H1 (cell line): Measurements from ENCODE around the gene TNNI2. TPM values are rescaled to one million over a fixed set of nuclear protein-coding genes. Genes with fewer than 3 reads are reported as not detected.

Experiments used
- CREB1 ChIP-seq: IDR thresholded peaks from 2 replicates; pipeline ENCODE4 v1.6.1; 2012; ENCODE audit warnings: inconsistent platforms
- CTCF ChIP-seq, 3 experiments: IDR thresholded peaks; 1 replicate in 2 of 3; 2 replicates in 1 of 3; pipeline versions ENCODE4 v1.5.1 to v1.6.1; 2011; ENCODE audit warnings: low read length in 3 of 3, mild to moderate bottlenecking in 3 of 3, inconsistent platforms in 2 of 3, low read depth in 1 of 3, moderate library complexity in 1 of 3; ENCODE audit not compliant: insufficient read depth in 1 of 3; ENCODE audit errors: control extremely low read depth in 1 of 3
- TAF7 ChIP-seq: optimal IDR thresholded peaks from 2 replicates; pipeline ENCODE3; 2011; ENCODE audit warnings: low read depth, mild to moderate bottlenecking, inconsistent platforms, low read length, moderate library complexity, borderline replicate concordance
- polyA plus RNA-seq, 7 experiments: library from polyadenylated mRNA; depleted of rRNA in 3 of 7; stranded (reverse) in 5 of 7; unstranded in 2 of 7; fragments of >200 nt in 5 of 7; fragments of 200-250 nt in 2 of 7; gene quantifications; 1 replicate in 5 of 7; 2 replicates in 1 of 7; 4 replicates in 1 of 7; pipeline versions ENCODE4 v1.2.1 to v1.2.3, GENCODE V29; 2011 to 2013; ENCODE audit warnings: missing spikeins in 2 of 7, mixed read lengths in 2 of 7
- total RNA-seq: library from RNA; stranded (reverse); fragmentation: NEBNext Ultra II Directional; extraction: Animal tissue kit (Norgen Biotek cat#: 25700); gene quantifications from 2 replicates; pipeline ENCODE4 v1.2.1, GENCODE V29; 2021

Gene TNNI2
- total and polyA plus RNA-seq, 2 of the 8 experiments (the other 6 are each of a cell fraction or from before 2014, with no cell fraction given) = not detected

- TF ChIP-seq CTCF (IDR thresholded peaks at IDR 0.05; ENCODE audit: control extremely low read depth in 1 of 3, insufficient read depth in 1 of 3, low read depth in 1 of 3, low read length in 3 of 3) (no peak), CREB1 (no peak), TAF7 (no peak)
These were observed 26.3 kb downstream of the TNNI2 start (continued) for GRCh38 chr11:1864831-1865665.
